ENCODE data around the gene GIGYF2. TPM values are rescaled to one million over a fixed set of nuclear protein-coding genes. Genes with fewer than 3 reads are reported as not detected.

GIGYF2 gene
- polyA plus RNA-seq, 2 of the 4 experiments (the other 2 are of a cell fraction): 31.2 to 46.3 TPM

GRCh38 chr2:232890896-232891601 lies 193.9 kb downstream of the GIGYF2 start:
- no peaks in the 10 kb centered on the region for H3K4me1 ChIP-seq
- no peak for TF ChIP-seq FOSB (CRISPR knock-in tag; IDR thresholded peaks at IDR 0.05)
- no peak for TF ChIP-seq TFCP2L1 (CRISPR knock-in tag; IDR thresholded peaks at IDR 0.05)
- TF ChIP-seq RFX5 (IDR thresholded peaks at IDR 0.05): no peak
- no peak for TF ChIP-seq MYC (IDR thresholded peaks at IDR 0.05; ENCODE audit: borderline replicate concordance, low read length)
- TF ChIP-seq JUN (IDR thresholded peaks at IDR 0.05): no peak
- TF ChIP-seq, protein P1, sequence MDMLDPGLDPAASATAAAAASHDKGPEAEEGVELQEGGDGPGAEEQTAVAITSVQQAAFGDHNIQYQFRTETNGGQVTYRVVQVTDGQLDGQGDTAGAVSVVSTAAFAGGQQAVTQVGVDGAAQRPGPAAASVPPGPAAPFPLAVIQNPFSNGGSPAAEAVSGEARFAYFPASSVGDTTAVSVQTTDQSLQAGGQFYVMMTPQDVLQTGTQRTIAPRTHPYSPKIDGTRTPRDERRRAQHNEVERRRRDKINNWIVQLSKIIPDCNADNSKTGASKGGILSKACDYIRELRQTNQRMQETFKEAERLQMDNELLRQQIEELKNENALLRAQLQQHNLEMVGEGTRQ (IDR thresholded peaks at IDR 0.05): no peak
- TF ChIP-seq HOXB5 (CRISPR knock-in tag; IDR thresholded peaks at IDR 0.05): no peak
- no peak for TF ChIP-seq FOXS1 (CRISPR knock-in tag; IDR thresholded peaks at IDR 0.05)
- TF ChIP-seq NFE2L2 (conservative IDR thresholded peaks at IDR 0.05; ENCODE audit: low read length): no peak
- TF ChIP-seq, protein P2, sequence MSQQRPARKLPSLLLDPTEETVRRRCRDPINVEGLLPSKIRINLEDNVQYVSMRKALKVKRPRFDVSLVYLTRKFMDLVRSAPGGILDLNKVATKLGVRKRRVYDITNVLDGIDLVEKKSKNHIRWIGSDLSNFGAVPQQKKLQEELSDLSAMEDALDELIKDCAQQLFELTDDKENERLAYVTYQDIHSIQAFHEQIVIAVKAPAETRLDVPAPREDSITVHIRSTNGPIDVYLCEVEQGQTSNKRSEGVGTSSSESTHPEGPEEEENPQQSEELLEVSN (IDR thresholded peaks at IDR 0.05; ENCODE audit: borderline replicate concordance, low read depth): no peak
- TF ChIP-seq, protein P3, sequence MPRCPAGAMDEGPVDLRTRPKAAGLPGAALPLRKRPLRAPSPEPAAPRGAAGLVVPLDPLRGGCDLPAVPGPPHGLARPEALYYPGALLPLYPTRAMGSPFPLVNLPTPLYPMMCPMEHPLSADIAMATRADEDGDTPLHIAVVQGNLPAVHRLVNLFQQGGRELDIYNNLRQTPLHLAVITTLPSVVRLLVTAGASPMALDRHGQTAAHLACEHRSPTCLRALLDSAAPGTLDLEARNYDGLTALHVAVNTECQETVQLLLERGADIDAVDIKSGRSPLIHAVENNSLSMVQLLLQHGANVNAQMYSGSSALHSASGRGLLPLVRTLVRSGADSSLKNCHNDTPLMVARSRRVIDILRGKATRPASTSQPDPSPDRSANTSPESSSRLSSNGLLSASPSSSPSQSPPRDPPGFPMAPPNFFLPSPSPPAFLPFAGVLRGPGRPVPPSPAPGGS (IDR thresholded peaks at IDR 0.05): no peak
- no peak for TF ChIP-seq KDM5A (IDR thresholded peaks at IDR 0.05)
- no peak for TF ChIP-seq BHLHE40 (IDR thresholded peaks at IDR 0.05; ENCODE audit: low read depth, low read length)
- TF ChIP-seq, protein P4, sequence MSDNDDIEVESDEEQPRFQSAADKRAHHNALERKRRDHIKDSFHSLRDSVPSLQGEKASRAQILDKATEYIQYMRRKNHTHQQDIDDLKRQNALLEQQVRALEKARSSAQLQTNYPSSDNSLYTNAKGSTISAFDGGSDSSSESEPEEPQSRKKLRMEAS (IDR thresholded peaks at IDR 0.05): no peak
- TF ChIP-seq ZFP36 (IDR thresholded peaks at IDR 0.05; ENCODE audit: borderline replicate concordance, partially characterized antibody): no peak
- no peak for TF ChIP-seq EHF (CRISPR knock-in tag; IDR thresholded peaks at IDR 0.05)
- no peak overlapping the region for H3K4me2 ChIP-seq
- H3K9me3 ChIP-seq: no peaks in the 10 kb centered on the region
- POLR2A ChIA-PET: no interaction called here
- ATAC-seq (no peak), FAIRE-seq (no peak), DNase-seq (ENCODE audit: low read depth in 1 of 2, low spot score in 1 of 2) (no peak)
- CTCF ChIA-PET: interaction anchor here (0.6 to 2.1 kb wide), 3 partner anchors 10 to 162 kb away, joined by 3 to 5 read pairs (median 4); no protein-coding TSS in a partner anchor
- H3K27ac ChIP-seq: peak overlapping the region in 1 of 2 experiments; percentile 38; a peak in 2 of 6 replicates
- no peak overlapping the region for H3K4me3 ChIP-seq
- WGBS (ENCODE audit: missing lambda C conversion rate): 75% methylated on average over 18 of the region's 23 CpGs

DNA sequence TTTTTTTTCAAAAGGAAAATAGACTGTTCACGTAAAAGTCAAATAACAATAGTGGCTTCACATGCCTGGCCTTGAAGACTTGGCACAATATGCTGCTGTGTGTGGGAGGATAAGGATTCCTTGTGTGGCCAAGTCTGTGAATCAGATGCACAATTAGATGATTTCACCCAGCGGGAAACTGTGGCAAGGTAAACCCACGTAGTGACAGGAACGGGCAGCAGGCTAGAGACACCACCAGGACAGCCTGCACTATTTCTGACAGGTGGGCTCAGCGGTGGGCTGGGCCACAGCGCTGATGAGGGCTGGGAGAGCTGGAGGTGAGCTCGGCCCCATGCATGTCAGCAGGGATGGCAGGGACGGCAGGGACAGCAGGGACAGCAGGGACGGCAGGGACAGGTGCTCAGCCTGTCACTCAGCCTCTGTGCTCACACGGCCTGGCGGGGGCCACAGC lies 194.5 kb downstream of the GIGYF2 start:
- H3K27ac ChIP-seq: no peak overlapping the region
- WGBS (ENCODE audit: missing lambda C conversion rate): 83% methylated on average over 10 of the region's 11 CpGs
- ATAC-seq (no peak), FAIRE-seq (no peak), DNase-seq (ENCODE audit: low read depth in 1 of 2, low spot score in 1 of 2) (no peak)
- ChIA-PET CTCF (interaction anchor here (0.6 to 2.1 kb wide), 3 partner anchors 10 to 161 kb away, joined by 3 to 5 read pairs (median 4); no protein-coding TSS in a partner anchor), POLR2A (no interaction called here)
- TF ChIP-seq SREBF2 (IDR thresholded peaks at IDR 0.05) (no peak), KDM1A (IDR thresholded peaks at IDR 0.05; ENCODE audit: low read depth) (no peak), KDM5A (IDR thresholded peaks at IDR 0.05) (no peak)
- TF ChIP-seq, protein P1 (IDR thresholded peaks at IDR 0.05): no peak
- no peak overlapping the region for H3K4me2 ChIP-seq
- H3K9me3 ChIP-seq: no peaks in the 10 kb centered on the region
- no peaks in the 10 kb centered on the region for H3K4me1 ChIP-seq
- H3K4me3 ChIP-seq: no peak overlapping the region

GRCh38 chr2:232892221-232892620 lies 195.1 kb downstream of the GIGYF2 start:
- Histone ChIP-seq H3K4me2 (no peak overlapping the region), H3K4me3 (no peak overlapping the region), H3K9me3 (no peaks in the 10 kb centered on the region), H3K27ac (no peak overlapping the region), H3K4me1 (no peaks in the 10 kb centered on the region)
- ChIA-PET POLR2A (no interaction called here), CTCF (interaction anchor here (2.1 kb wide), 1 partner anchor 11 kb away, joined by 5 read pairs; no protein-coding TSS in a partner anchor)
- DNase-seq (ENCODE audit: low read depth in 1 of 2, low spot score in 1 of 2) (no peak), ATAC-seq (no peak), FAIRE-seq (no peak)
- 89% methylated on average over 13 of the region's 13 CpGs for WGBS (ENCODE audit: missing lambda C conversion rate)
- TF ChIP-seq REST (IDR thresholded peaks at IDR 0.05) (no peak), HDAC2 (IDR thresholded peaks at IDR 0.05) (no peak), EHMT2 (IDR thresholded peaks at IDR 0.05; ENCODE audit: low read depth) (no peak), SMC3 (IDR thresholded peaks at IDR 0.05) (no peak), ATOH8 (CRISPR knock-in tag; IDR thresholded peaks at IDR 0.05; ENCODE audit: low read depth) (no peak), ZC3H11A (IDR thresholded peaks at IDR 0.05) (no peak), SREBF2 (IDR thresholded peaks at IDR 0.05) (no peak), JUNB (IDR thresholded peaks at IDR 0.05) (no peak), KDM5A (IDR thresholded peaks at IDR 0.05) (no peak), NR3C1 (IDR thresholded peaks at IDR 0.05) (no peak)

Data from A549 (cell line).